ENCODE measurements around the gene FNBP1.

FNBP1 gene

DNA sequence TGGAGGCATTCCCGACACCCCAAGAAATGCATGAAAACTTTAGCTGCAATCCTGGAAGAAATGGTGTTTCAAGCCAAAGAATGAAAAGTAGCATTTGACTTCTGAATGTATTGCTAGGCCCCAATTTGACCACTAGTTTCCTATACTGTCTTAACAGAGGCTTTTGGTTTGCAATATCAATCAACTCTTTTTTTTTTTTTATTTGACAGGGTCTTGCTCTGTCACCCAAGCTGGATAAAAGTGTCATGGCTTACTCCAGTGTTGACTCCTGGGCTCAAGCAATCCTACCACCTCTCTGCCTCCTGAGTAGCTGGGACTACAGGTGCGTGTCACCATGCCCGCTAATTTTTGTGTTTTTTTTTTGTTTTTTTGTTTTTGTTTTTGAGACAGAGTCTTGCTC, 7.5 kb upstream of the FNBP1 start:
- DNase-seq = no peak
- in situ Hi-C loops (cut with HindIII; ENCODE audit: low pct_ligation_motif_present, low pct_unique_long_range_greater_than_20kb, low sequenced_read_pairs) = no loop called here

DNA sequence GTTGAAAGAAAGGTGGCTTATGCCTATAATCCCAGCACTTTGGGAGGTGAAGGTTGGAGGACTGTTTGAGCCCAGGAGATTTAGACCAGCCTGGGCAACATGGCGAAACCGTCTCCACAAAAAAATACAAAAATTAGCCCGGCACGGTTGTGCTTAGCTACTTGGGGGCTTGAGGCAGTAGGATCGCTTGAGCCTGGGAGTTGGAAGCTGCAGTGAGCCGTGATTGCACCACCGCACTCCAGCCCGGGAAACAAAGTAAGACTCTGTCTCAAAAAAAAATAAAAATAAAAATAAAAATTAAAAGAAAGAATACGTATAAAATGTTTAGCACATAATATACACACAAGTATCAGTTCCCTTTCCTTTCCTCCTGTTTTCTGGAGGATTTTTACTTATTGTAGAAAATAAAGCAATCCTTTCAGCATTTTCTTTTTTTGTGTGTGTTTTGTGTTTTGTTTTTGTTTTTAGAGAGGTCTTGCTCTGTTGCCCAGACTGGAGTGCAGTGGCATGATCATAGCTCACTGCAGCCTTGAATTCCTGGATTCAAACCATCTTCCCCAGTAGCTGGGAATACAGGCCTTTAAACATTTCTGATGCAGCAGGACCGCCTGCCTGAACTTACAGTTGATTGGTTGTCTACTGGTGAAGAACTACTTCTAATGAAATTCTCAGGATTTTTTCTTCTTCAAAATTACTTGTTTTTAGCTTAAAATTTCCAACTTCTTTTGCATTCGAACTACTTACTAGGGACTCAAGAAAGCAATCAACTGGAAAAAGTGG, 6.6 kb upstream of the FNBP1 start:
- in situ Hi-C loops (cut with HindIII; ENCODE audit: low pct_ligation_motif_present, low pct_unique_long_range_greater_than_20kb, low sequenced_read_pairs) = no loop called here
- no peak for DNase-seq

DNA sequence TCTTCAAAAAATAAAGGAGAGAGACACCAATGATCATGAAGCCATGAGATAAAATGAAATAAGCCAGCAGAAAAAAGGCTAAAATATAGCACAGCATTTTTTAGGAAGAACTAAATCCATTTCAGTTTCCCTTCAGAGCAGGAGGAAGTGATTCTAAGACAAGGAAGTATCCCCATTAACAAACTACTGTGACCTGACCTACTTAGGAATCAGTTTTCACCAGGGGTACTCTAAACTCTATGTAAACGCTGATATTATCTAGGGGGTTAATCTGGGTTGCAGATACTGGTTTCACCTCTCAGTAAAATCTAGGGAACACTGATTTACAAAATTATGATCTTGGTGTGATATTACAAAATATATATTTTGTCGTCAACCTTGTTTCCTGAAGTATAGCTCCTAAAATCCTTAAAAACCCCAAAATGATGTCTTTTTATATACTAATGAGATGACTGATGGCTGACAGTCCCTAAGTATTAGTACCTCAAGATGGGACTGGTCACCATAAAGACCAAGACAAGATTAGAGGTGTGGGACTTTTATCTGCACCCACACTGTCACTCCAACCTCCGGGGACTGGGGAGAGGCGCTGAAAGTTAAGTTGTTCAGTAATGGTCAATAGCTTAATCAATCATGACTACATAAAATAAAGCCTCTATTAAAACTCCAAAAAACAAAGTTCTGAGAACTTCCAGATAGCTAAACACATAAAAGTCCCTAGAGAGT, 2.9 kb upstream of the FNBP1 start:
- in situ Hi-C loops (cut with HindIII; ENCODE audit: low pct_ligation_motif_present, low pct_unique_long_range_greater_than_20kb, low sequenced_read_pairs) = no loop called here
- DNase-seq = no peak

DNA sequence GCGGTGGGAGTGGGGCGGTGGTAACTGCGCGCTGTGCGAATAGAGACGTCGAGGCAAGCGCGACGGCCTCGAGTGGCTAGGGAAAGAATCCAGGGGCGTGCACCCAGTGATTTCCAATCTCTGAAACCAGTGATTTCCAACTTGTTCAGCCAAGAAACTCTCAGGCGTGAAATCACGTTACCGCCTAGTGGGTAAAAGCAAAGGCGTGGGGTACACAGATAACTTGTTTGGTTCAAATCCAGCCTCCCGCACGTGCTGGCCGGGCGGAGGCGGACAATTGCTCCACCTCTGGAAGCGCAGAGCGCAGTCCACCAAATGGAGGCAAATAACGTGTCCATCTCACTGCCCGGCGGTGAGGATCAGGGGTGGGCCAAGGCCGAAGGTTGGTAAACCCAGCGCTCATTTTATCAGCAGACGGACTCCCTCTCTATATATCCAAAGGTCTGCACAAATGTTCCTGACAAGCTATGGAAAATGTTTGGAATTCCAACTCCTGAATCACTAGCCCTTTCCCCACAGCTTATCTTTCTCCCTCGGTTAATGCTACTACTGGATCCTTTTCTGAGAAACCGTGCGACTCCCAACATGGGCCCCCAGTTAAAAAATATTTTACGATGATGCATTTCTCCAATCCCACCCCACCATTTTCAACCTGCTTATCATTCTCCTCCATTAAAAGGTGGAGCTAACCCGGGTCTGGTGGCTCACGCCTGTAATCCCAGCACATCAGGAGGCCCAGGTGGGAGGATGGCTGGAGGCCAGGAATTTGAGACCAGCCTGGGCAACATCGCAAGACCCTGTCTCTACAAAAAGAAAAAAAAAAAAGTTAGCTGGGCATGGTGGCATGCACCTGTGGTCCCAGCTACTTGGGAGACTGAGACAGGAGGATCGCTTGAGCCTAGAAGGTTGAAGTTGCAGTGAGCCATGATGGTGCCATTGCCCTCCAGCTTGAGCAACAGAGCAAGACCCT, 950 bp upstream of the FNBP1 start:
- DNase-seq = peak; percentile 55
- in situ Hi-C loops (cut with HindIII; ENCODE audit: low pct_ligation_motif_present, low pct_unique_long_range_greater_than_20kb, low sequenced_read_pairs) = no loop called here

DNA sequence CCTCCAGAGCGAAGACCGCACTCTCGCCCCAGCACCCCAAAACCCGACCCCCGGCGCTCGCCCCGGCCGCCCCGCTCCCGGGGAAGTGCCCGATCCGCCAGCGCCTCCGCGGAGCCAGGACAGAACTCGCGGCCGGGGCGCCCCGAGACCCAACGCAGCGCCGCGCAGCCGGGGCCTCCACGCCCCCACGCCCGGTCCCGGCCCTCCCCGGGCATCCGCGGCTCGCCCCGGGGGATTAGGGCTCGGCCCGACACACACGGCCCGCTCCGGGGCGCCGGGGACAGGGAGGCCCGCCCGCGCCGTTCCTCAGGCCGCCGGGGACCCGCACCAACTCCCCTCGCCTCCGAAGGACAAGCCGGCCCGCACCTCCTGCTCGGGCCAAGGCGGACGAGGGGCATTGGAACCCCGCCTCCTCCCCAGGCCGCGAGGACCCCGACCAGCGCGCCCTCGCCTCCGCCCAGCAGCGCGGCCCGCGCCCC, 544 bp downstream of the FNBP1 start:
- DNase-seq = peak; percentile 32
- in situ Hi-C loops (cut with HindIII; ENCODE audit: low pct_ligation_motif_present, low pct_unique_long_range_greater_than_20kb, low sequenced_read_pairs) = no loop called here

DNA sequence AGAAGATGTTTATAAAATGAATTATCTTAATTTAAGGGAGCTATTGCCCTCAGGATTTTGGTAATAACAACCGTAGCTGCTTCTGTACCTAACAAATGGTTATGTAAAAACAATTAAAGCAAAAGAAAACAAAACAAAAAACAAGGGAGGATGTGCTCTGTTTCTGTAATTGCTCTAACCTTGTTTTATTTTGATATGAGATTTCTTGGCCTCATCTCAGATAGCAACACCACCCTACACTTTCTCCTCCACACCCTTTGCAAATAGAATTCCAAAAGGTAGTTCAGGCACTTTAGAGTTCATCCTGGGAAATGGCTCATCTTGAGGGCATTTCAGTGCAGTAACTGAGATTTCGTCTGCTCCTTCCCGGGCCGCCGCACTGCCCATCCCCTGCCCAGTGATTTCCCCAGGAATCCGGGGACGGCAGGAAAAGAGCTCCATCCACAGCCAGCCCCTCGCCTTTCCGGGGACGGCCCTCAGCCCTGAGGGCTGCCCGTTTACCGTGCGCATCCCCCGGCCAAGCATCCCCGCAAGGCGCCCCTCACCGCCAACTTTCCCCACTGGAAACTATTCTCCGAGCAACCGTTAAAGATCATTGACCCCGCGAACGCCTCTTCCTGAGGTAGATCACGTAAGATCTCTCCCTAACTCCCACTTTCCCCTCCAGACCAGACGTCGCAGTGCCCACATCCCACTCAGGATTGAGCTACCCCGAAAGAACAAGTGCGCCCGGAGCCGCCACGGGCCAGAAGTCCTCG, 1.2 kb downstream of the FNBP1 start:
- peak; percentile 25 for DNase-seq
- in situ Hi-C loops (cut with HindIII; ENCODE audit: low pct_ligation_motif_present, low pct_unique_long_range_greater_than_20kb, low sequenced_read_pairs) = no loop called here

DNA sequence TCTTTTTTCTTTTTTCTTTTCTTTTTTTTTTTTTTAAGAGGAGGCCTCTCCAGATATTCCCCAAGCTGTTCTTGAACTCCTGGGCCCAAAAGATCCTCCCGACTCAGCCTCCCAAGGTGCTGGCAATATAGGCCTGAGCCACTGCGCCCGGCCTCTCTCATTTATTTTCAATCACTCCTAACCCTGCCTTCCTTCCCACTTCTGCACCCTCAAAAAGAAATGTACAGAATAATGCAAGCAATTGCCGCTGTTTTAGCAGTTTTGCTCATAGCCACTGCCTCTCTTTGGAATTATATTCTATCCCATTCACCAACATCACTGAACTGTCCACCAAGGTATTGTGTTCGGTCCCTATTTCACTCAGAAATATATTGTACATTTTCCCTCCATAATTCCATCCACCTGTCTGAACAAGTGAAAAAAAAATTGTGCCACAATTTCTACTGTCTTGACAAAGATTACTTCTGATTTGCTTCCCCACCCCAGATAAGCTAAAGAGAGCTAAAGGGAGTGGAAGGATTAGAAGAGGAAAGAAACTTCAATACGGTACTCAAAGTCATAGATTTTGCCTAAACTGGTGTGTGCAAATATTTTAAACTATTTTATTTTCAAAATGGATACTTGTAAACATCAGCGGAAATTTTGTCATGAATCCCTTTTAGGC, 1.9 kb downstream of the FNBP1 start:
- in situ Hi-C loops (cut with HindIII; ENCODE audit: low pct_ligation_motif_present, low pct_unique_long_range_greater_than_20kb, low sequenced_read_pairs) = no loop called here
- DNase-seq = no peak

DNA sequence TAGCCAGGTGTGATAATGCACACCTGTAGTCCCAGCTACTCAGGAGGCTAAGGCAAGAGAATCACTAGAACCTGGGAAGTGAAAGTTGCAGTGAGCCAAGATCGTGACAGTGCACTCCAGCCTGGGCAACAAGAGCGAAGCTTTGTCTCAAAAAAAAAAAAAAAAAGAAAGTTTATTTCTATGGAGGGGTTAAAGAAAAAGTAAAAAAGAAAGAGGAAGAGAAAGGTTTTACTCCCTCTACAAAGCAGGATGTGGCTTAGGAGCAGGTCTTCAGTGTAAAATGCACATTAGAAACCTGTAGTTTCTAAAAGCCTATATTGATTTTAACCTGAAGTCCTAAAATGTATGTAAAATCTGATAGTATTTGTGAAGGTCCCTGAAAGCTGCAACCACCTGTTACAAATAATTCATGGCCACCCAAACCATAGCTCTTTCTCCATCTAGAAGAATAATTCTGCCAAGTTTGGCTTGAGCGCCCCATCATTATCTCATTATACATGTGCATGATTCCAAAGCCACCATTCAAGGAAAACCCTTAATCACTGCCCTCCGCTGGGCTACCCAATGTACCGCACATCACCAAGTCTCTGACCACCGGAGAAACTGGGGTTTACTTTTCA, 3.4 kb downstream of the FNBP1 start:
- no peak for DNase-seq
- in situ Hi-C loops (cut with HindIII; ENCODE audit: low pct_ligation_motif_present, low pct_unique_long_range_greater_than_20kb, low sequenced_read_pairs) = no loop called here

DNA sequence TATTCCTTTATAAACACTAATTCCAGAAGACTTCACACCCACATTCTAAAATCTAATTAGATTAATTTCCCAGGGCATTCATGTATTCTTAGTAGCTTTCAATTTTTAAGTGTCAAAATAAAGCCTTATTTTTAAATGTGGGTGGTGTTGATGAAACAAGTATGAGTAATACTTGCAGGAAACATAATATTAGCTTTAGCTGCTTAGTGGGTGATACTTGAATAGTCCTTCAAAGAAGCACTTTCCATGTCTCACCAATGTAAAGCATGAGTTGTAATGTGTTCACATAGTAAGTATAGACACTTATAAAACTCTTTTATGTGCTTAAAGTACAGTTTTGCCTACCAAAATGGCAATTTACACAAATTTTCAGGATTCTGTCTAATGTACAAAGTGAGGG, 6.9 kb downstream of the FNBP1 start:
- in situ Hi-C loops (cut with HindIII; ENCODE audit: low pct_ligation_motif_present, low pct_unique_long_range_greater_than_20kb, low sequenced_read_pairs) = no loop called here
- no peak for DNase-seq

DNA sequence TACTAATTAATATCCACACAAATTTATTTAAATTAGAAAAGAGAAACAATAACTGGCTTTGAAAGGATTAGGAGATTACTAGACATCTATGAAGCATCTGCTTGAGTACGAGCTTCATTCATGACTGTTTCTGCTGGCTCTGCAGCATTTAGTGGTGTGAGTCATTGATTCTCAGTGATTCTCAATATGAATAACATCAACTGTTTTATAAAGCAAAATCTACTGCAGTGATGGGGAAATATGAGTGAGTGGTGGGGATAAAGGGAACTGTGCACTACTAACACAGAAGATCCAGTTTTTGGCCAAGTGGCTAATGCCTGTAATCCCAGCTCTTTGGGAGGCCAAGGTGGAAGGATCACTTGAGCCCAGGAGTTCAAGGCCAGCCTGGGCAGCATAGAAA, 8.4 kb downstream of the FNBP1 start:
- in situ Hi-C loops (cut with HindIII; ENCODE audit: low pct_ligation_motif_present, low pct_unique_long_range_greater_than_20kb, low sequenced_read_pairs) = no loop called here
- no peak for DNase-seq

DNA sequence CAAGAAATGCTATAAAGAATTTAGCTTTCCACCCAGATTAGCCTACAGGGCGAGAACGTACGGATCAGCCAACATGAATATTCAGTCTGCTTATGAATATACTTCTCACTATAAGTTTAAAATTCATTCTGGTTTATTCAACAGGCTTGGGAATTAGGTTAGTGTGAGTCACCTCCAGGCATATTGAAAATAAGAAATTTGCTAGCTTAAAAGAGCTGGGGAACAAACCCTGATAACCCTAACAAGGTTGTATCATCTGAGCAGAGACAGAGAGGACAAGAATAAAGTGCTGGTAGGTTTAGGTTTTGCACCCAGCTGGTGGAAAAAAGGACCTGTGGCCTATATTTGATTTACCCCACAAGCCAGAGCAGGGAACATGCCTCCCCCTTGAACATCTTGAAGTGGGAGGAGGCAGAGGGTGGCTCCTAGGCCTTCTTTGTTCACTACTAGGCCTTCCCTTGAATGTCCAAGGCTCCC, 12.3 kb downstream of the FNBP1 start:
- DNase-seq = no peak
- in situ Hi-C loops (cut with HindIII; ENCODE audit: low pct_ligation_motif_present, low pct_unique_long_range_greater_than_20kb, low sequenced_read_pairs) = no loop called here

DNA sequence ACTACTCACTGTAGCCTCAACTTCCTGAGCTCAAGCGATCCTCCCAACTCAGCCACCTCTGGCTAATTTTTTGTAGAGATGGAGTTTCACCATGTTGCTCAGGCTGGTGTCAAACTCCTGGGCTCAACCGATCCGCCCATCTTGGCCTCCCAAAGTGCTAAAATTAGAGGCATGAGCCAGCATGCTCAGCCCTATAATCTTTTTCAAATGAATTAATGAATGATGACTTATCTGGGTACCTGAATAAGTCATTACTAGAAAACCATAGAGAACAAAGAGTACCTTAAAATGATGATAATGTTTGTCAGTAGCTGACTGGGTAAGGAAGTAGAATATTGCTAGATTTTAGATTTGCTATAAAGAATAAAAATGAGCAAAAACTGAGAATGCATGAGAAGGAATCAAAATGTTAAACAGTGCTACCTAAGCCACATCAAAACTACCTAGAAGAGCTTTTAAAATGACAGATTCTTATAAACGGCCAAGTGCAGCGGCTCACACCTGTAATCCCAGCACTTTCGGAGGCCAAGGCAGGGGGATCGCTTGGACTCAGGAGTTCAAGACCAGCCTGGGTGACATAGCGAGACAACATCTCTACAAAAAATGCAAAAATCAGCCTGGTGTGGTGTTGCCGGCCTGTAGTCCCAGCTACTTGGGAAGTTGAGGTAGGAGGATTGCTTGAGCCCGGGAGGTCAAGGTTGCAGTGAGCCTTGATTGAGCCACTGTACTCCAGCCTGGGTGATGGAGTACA, 13.6 kb downstream of the FNBP1 start:
- in situ Hi-C loops (cut with HindIII; ENCODE audit: low pct_ligation_motif_present, low pct_unique_long_range_greater_than_20kb, low sequenced_read_pairs) = no loop called here
- no peak for DNase-seq

DNA sequence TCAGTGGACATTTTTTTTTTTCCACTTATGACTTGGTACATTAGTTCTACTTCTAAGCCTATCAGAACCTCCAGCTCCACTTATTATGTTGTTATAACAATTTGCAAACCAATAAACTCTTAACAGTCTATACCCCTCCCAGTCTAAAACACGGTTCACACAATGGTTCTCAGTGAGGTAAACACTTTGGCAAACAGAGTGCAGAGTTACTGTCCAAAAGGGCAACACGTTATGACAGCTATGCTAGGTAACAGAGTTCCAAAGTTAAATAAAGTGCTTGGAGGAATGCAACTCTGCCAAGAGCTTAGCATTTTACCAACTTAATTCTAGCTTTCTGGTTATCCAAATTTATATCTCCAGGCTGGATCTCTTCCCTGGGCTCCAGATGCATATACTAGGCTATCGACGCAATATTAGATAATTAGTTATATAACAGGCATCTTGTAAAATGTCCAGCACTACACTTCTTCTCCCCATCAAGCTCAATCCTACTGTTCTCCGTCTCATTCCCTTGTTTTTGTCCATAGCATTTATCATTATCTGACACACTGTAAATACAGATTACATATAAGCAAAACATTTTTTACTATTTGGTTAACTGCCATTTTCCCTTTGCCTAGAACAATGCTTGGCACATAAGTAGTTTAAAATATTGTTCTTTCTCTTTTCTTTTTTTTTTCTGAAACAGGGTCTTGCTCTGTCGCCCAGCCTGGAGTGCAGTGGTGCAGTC, 14.3 kb downstream of the FNBP1 start:
- in situ Hi-C loops (cut with HindIII; ENCODE audit: low pct_ligation_motif_present, low pct_unique_long_range_greater_than_20kb, low sequenced_read_pairs) = no loop called here

DNA sequence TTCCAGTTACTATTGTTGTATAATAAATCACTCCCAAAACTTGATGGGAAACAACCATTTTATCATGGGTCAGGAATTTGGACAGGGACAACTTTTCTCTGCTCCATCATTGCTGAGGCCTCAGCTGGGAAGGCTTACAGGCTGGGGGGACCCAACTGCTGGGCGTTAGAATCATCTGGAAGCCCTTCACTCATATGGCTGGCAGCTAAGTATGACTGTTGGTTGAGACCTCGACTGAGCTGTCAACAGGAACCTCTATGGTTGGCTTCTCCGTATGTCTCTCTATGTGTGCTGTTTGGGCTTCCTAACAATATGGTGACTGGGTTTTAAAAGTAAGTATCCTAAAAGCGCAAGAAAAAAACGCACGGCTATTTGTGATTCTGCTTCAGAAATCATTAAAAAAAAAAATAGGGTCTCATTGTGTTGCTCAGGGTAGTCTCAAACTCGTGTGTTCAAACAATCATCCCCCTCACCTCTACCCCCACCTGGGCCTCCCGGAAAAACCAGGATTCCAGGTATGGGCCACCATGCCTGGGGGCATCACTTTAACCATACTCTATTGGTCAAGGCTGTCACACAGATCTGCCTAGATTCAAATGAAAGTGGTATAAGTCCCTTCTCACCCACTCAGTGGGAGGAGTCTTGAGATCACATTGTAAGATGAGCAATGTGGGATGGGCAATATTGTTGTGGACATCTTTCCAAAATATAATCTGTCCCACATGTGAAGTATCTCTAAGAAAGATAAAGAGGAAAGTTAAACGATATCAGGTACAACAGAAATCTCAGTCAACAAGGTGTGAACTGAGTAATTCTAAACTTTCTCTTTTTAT, 15.2 kb downstream of the FNBP1 start:
- no peak for DNase-seq
- in situ Hi-C loops (cut with HindIII; ENCODE audit: low pct_ligation_motif_present, low pct_unique_long_range_greater_than_20kb, low sequenced_read_pairs) = no loop called here

More for the DNA sequence above, 14.3 kb downstream of the FNBP1 start:
- no peak for DNase-seq

DNA sequence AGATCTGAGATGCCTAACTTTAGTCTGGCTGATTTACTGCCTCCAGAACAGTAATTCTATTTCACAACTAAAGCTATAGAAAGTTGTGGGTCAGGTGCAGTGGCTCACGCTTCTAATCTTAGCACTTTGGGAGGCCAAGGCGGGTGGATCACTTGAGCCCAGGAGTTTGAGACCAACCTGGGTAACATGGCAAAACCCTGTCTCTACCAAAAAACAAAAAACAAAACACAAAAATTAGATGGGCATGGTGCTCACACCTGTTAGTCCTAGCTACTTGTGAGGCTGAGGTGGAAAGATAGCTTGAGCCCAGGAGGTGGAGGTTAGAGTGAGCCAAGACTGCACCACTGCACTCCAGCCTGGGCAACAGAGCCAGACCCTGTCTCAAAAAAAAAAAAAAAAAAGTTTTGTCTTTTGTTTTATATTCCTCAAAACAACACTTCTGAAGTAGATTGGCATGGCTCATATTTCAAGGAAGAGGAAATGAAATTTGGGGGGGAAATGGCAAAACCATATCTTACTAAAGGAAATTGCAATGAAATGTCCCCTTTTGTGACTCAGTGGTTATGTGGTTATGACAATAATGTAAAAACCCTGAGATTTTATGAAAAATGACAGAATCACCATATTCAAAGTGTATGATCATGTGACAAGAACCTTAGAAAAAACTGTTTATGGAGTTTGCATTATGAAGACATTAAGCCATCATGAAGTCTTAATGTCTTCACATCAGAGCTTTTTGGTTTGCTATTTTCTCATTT, 16.2 kb downstream of the FNBP1 start:
- DNase-seq = no peak
- in situ Hi-C loops (cut with HindIII; ENCODE audit: low pct_ligation_motif_present, low pct_unique_long_range_greater_than_20kb, low sequenced_read_pairs) = no loop called here
